C4-2B (cell line): ENCODE measurements around the gene RAD21L1.

Experiments used
- H3K27ac ChIP-seq: fragments of 450-650 bp; 2 replicates; pipeline ENCODE4 v1.5.1; 2017
- CTCF ChIP-seq: fragments of 450-650 bp; conservative IDR thresholded peaks from 2 replicates; pipeline ENCODE4 v1.5.1; 2017; ENCODE audit warnings: mild to moderate bottlenecking
- ZFX ChIP-seq: fragments of 450-650 bp; IDR thresholded peaks from 2 replicates; pipeline ENCODE4 v1.6.1; 2017

The RAD21L1 gene

GRCh38 chr20:1283522-1284510, 58.0 kb downstream of the RAD21L1 start:
- no peak for TF ChIP-seq CTCF
- no peak for TF ChIP-seq ZFX

GRCh38 chr20:1286267-1287024, 60.6 kb downstream of the RAD21L1 start:
- TF ChIP-seq CTCF (no peak), ZFX (no peak)
- H3K27ac ChIP-seq, result no peak overlapping the region

More at GRCh38 chr20:1283522-1284510, 58.0 kb downstream of the RAD21L1 start:
- no peak overlapping the region for H3K27ac ChIP-seq

GRCh38 chr20:1287306-1287705, 61.5 kb downstream of the RAD21L1 start:
- TF ChIP-seq CTCF, result no peak
- no peak for TF ChIP-seq ZFX
- no peak overlapping the region for H3K27ac ChIP-seq

- no peak for TF ChIP-seq ZFX
- no peak for TF ChIP-seq CTCF
- no peak overlapping the region for H3K27ac ChIP-seq
Observed at GRCh38 chr20:1287787-1288569, 62.1 kb downstream of the RAD21L1 start.

- no peak overlapping the region for H3K27ac ChIP-seq
- no peak for TF ChIP-seq ZFX
- TF ChIP-seq CTCF, result no peak
Observed at GRCh38 chr20:1291191-1291741, 65.4 kb downstream of the RAD21L1 start.

- no peak overlapping the region for H3K27ac ChIP-seq
- TF ChIP-seq ZFX (no peak), CTCF (no peak)
Observed at GRCh38 chr20:1292620-1293019, 66.8 kb downstream of the RAD21L1 start.
